ENCODE results near the gene MAN1B1.
"Not testable (repeated sequence)": the region's sequence is repeated elsewhere in the genome, so short reads cannot be mapped to it uniquely, and the experiment has no call there.

GRCh38 chr9:137135154-137135553 is 48.4 kb downstream of the MAN1B1 start:
- not testable (repeated sequence) for TF ChIP-seq YY1 (IDR thresholded peaks at IDR 0.05; ENCODE audit: low read depth, low read length); ATF3 (IDR thresholded peaks at IDR 0.05; ENCODE audit: insufficient read depth, low read depth, low read length); CTCF (IDR thresholded peaks at IDR 0.05; ENCODE audit: control extremely low read depth in 1 of 3, insufficient read depth in 1 of 3, low read depth in 1 of 3, low read length in 3 of 3); POLR2A (IDR thresholded peaks at IDR 0.05; ENCODE audit: control extremely low read depth in 1 of 2, low read depth in 2 of 2, low read length in 2 of 2); EZH2 (IDR thresholded peaks at IDR 0.05; ENCODE audit: low read depth, low read length, severe bottlenecking)
